ENCODE results near the gene TCOF1.

DNA sequence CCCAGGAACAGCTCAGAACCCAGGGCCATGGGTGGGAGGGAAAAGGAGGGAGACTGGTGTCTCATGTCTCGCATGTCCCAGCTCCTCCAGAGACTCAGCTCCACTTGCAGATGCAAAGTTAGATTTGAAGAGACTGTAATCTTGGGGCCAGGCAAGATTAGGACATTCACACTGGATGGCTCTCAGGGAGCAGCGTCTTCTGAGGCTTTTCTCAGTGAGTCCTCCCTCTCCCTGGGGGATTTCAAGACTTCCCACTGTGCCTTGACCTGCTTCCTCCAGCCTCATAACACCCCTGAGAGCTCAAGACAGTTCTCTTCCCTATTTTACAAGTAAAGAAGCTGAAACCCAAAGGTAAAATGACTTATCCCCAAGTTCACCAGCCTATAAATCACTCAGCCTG is 10.5 kb upstream of the TCOF1 start:
- TF ChIP-seq, protein P1, sequence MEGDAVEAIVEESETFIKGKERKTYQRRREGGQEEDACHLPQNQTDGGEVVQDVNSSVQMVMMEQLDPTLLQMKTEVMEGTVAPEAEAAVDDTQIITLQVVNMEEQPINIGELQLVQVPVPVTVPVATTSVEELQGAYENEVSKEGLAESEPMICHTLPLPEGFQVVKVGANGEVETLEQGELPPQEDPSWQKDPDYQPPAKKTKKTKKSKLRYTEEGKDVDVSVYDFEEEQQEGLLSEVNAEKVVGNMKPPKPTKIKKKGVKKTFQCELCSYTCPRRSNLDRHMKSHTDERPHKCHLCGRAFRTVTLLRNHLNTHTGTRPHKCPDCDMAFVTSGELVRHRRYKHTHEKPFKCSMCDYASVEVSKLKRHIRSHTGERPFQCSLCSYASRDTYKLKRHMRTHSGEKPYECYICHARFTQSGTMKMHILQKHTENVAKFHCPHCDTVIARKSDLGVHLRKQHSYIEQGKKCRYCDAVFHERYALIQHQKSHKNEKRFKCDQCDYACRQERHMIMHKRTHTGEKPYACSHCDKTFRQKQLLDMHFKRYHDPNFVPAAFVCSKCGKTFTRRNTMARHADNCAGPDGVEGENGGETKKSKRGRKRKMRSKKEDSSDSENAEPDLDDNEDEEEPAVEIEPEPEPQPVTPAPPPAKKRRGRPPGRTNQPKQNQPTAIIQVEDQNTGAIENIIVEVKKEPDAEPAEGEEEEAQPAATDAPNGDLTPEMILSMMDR (IDR thresholded peaks at IDR 0.05), result no peak
- TF ChIP-seq POLR2A (IDR thresholded peaks at IDR 0.05), result no peak
